CD4-positive, alpha-beta T cell treated with Interleukin-12 subunit alpha and Interleukin-12 subunit beta, for 1 hour (primary cell): ENCODE results near the gene ZBTB16.

ENCODE experiments used
- DNase-seq: peaks from one replicate; pipeline ENCODE4 v3.0.0-alpha.2; 2020

ZBTB16 gene

DNA sequence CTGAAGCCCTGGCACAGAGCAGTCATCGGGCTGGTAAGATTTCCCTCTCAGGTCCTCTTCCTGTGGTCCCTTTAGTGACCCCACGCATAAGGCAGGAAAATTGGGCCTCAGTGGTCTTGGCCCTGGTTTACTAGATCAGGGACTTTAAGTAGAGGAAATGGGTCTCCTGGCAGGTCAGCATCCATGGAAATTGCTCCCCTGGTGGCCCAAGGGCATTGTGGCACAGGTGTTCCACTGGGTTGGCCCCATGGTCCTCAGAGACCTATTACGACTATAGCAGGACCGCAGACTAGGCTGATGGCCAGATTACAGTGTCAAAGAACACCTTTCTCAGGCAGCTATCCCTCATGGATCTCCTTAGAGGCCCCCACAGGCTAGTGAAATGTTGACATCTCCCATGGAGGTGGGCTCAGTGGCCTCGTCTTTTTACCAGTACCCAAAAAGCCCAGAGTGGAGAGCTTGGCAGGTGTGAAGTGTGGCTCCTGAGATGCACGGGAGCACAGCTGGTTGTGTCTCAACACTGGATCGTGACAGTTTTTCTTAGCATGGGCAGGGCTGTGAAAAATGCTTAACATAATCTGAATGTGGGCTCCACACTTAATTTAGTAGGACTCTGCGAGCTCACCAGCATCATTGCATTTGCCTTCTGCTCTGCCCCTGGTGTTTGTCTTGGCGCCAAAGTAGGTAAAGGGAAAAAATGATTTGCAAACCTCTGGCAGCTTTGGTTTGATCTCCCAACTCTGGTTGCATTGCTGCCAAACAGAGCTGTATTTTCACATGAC, 74.2 kb downstream of the ZBTB16 start:
- no peak for DNase-seq

DNA sequence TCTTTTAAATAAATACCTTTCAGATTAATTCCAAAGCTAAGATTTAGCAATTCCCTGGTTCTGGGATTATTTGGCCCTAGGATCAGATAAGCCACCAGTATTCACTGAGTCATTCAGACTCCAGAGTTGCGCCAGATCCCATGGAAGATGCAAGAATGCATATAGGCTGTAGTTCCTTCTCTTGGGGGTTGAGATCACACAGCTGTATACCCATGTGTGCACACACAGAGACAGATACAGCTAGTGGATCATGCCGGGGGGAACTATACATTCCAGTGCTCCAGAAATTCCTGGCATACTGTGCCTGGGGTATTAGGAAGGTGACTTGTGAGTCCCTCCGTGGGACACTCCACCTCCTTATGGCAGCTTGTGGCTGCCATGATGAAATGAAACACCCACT, 75.4 kb downstream of the ZBTB16 start:
- no peak for DNase-seq

DNA sequence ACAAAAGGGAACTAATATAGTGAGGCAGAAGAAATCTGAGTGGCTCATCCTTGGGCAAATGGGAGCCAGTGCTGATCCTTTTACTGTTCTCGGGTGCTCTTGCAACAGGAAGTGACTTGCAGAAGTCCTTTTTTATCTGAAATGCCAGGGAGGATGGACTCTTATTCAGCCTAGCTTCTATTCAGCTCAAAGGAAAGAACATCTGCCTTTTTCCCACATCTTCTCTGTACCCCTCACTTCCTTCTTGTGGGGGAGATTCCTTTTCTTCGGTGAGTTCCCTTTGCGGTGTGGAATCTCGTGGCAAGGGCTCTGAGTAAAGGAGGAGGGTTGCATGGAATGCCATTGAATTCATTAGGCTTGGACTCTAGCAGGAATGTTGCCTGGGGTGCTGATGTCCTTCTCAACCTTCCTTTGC, 76.2 kb downstream of the ZBTB16 start:
- DNase-seq: no peak

DNA sequence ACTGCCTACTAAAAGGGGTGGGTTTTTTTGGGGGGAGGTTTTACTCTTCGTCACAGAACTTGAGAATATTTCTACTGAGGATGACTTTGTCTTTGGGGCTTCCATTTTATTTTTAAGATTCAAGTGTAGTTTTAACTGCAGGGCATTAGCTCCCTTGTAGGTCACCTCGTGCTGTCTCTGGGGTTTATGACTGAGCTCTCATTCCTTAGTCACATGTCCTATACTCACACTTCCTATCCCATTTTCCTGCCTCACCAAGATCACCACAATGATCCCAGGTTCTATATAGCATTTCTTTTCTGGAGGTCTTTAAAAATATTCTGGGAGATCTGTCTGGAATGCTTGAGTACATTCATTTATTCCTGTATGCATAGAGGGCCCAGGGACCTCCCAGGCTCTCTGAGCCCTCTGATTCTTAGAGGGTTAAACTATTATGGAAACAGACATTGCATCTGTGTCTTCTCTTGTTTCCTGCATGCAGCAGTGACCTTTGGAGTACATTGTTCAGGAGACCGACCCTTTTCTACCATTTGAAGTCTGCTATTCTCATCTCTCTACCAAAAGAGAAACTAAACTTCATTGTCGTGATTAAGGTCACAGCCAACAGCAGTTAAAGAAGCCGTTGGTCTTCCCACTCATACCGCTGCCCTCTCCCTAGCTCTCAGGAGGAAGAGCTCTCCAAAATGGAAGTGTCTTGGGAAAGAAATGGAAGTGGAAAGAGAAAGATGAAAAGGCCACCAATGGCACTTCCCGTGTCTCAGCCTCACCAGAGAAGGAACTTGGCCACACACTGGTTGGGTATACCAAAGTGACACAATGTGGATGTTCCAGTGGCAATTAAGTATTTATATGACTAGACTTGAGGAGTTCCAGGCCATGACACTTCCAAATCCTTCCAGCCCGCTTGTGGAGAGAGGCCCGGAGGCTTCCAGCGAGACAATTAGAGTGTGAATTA, 77.5 kb downstream of the ZBTB16 start:
- DNase-seq: no peak

DNA sequence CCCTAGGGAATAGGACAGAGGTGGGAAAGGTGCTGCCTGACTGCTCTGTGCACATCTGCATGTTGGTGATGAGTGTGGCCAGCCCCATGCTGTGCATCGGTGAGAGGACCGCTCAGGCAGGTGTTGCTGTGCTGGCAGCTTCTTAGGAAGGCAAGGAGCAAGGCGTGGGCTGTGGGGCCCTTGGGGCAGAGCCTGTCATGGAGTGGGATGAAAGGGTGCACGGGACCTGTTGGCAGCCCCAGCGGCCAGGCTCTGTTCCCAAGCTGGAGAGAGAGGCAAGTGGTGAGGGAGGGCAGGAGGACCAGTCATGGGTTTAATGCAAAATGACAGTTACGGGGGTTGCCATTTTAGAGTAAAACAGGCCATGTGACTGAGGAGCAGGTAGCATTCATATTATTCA, 78.3 kb downstream of the ZBTB16 start:
- DNase-seq: no peak

DNA sequence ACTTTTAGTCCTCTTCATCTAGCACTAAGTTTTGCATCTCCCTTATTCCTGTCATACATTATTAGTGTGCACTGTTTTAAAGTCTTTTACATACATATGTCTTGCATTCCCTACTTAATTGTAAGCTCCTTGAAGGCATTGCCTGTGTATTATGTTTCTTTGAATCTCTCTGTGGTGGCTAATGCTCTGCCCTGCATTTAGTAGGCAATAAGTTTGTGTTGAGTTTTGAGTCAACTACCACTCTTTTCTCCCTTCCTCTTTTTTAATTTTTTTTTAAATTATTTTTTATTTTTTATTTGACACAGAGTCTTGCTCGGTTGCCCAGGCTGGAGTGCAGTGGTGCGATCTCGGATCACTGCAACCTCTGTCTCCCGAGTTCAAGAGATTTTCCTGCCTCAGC, 78.9 kb downstream of the ZBTB16 start:
- no peak for DNase-seq

DNA sequence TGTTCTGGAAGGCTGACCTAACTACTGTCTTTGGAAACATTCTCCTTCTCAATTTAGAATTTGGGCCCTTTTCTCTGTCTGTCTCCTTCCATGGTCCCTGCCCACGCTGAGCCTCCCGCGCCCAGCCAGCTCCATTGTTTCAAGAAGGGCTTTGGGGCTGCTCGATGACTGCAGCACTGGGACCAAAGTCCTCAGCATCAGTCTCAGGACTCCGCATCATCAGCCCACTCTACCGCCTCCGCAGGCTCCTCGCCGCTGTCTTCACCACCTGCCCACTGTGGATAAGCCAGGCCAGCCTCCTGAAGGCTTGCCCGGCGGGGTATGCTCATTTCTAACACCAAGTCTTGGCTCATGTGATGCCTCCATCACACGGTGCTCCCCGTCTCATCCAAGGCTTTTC, 81.3 kb downstream of the ZBTB16 start:
- DNase-seq: no peak

DNA sequence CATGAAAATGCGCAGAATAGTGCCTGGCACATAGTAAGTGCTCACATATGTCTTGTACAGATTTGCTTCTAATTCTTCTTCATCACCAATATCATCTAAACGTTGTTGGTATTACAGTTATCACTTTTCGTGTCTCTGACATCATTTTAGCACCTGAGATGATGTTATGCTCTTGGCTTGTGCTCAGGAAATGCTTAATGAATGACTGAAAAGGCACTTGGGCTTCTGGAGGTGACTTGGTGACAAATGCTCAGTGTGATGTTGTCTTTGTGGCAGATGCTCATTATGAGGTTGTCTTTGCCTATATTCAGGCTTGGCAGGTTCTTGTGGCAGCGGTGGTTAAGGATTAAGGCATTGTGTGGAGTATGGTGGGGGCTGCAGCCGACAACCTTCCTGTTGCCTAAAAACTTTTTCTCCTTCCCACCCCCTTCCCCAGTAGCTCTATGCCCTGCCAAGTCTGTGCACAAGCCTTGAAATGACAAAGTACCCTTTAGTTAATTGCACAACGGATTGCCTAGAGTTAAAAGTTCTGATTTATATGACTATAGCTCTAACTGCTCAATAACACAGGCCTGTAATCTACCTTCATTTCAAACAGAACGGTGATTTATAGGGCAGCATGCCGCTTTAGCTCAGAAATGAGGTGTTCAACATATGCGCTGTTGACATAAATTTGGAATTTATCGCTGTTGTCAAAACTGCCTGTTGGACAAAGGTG, 82.5 kb downstream of the ZBTB16 start:
- no peak for DNase-seq

DNA sequence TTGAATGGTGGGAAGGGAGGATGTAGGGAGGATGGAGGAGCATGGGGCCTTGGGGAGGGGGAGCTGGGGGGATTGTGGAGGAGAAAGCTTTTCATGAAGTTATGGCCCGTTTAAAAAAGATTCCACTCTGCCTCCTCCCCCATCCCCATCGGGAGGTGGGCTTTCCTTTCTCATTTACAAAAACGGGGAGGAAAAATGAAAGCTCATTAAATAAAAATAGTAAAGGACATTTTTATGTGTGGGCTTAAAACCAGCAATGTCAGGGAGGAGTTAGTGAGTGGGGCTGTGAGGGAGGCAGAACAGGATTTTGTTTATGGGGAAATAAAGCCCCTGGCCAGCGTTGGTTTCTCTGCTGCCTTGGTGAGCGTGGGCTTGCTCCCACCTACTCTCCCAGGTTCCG, 83.2 kb downstream of the ZBTB16 start:
- no peak for DNase-seq

DNA sequence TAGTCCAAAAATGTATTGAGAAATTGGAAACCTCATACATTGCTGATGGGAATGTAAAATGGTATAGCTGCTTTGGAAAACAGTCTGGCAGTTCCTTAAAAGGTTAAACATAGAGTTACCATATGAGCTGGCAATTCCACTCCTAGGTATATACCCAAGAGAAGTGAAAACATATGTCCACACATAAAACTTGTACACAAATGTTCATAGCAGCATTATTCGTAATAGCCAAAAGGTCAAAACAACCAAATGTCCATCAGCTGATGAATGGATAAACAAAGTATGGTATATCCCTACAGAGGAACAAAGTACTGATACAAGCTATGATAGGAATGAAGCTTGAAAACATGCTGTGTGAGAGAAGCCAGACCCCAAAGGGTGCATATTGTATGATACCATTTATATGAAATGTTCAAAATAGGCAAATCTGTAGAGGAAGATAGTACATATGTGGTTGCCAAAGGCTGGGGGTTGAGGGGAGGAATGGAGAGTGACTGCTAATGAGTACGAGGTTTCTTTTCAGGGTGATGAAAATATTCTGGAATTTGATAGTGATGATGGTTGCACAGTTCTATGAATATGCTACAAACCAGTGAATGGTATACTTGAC, 85.8 kb downstream of the ZBTB16 start:
- DNase-seq: no peak

DNA sequence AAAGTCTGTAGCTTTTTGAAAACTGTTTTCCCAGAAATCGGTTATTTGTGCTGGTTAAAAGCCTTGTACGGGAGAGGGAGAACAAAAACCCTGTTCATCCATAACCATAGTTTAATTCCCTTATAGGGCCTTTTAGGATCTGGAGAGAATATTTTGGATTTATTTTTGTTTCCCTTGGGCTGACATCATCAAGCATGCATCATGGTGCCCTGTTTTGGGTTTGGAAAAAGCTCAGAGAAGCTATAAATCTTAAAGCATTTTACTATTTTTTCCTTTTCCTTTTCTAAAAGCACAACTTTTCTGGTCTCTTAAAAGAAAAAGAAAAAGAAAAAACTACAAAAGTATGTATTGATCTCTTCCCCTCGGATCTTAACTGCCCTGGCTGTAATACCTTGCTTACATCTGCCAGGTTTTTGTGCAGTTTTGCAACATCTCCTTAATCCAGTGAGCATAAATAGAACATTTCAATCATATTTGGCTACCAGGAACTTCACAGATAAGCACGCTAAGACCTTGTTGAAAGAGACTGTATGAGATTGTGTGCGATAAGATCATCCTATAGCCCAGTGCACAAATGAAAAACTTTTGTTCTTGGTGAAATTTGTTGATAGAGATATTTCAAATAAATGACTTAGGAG, 88.0 kb downstream of the ZBTB16 start:
- no peak for DNase-seq

DNA sequence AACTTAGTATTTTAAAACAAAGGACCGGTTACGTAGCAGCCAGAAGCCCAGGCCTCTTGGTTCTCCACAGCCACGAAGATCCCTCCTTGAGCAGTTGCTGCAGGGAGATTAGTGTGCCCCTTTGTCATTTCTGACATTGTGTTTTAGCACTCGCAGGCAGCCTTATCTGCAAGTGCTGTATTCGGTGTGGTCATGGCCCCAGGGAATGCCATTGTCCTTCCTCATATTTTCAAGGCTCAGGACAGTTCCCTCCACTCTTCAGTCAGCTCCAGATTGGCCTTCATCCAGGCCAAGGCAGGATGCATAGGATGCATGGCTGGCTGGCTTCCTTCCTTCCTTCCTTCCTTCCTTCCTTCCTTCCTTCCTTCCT, 88.5 kb downstream of the ZBTB16 start:
- DNase-seq: no peak

DNA sequence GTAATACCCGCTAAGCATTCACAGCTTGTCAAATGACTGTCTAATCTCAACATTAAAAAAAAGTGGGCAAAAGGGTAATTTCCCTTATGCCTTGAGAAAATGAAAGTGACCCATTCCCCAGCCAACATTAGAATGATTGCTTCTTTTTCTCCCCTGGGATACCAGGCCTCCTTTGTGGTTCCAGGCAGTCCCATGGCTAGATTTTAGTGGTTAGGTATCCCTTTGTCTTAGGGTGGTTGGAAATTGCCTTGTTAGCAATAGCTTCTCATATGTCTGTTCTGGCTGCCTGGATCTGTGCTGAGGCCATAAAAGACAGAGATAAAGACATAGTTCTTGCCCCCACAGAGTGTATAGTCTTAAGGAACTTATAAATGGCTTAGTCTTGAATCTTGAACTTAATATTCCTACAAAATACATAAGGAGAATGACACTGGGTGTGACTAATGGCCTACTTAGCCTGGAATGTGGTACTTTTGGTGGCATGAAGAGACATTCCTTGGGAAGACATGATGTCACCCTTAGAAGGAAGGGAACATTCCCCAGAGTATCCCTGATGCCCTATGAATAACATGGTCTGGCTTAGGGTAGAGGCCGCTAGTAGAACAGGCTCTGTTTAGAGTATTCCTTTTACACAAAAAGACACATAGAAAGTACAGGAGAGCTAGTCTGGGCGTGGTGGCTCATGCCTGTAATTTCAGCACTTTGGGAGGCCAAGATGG, 90.3 kb downstream of the ZBTB16 start:
- no peak for DNase-seq

DNA sequence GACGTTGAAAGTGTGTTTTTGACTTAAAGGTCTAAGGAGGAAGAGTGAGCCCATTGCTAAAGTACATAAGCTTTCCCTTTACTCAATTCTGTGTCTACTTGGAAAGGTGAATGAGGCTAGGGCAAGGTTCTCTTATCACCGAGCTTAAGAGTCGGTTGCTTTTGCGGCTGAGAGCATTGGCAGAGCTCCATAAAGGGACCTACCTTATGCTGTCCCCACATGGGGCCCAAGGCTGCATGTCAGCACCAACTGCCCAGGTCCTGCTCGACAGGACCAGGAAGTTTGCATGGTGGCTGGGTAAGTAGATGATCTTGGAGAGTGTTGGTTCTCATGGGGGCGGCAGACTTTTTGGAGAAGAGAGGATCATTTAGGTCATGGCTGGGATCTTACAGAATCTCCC, 91.2 kb downstream of the ZBTB16 start:
- no peak for DNase-seq

DNA sequence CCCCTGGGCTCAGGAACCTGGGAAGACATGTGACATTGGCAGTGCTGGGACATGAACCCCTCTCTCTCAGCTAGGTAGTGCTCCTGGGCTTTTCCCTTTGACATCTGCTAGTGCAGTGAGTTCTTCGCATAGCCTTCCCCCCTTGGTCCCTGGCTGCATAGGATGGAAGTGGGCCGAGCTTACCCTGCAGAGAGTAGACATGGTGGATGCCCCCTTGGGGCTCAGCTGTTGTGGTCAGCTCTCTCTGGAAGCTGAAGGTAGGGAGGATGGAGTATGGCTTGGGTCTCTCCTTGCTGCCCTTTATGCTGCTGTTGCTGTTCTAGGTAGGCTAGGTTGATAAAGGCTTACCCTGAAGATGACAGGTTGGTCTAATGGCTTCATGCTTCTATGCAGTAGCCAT, 92.1 kb downstream of the ZBTB16 start:
- no peak for DNase-seq

DNA sequence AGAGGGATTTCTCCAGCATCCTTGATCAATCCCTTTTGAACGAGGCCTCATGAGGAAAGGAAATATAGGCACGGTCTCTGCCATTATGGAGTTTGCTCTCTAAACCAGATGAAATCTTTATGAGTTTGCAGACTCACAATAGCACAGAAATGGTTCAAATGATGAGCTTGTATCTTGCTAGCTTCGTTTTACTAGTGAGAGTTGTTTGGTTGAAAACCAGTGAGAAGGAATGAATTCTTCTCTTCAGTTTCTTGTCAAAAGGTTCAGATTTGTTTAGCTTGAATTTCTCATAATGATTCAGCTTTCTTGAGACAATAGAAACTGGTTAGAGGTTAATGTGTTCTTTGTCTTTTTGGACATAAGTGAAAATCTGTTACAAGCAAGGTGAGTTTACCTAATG, 92.7 kb downstream of the ZBTB16 start:
- DNase-seq: no peak

DNA sequence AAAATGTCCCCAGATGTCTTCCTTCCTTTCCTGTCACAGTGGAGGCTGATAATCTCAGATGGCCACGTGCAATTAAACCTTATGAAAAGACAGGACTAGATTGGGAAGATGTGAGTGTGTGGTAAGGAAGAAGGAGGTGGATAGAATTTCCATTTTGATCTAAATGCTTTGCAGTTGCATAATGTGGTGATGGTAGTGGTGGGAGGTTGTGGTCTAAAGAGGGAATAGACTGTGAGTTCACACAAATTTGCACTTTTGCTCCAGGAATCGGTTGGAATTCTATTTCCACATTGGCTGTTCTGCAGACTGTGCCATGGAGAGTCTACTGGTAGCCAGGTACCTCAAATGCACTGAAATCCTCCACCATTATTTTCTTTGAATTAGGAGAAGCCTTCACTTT, 93.3 kb downstream of the ZBTB16 start:
- DNase-seq: no peak

DNA sequence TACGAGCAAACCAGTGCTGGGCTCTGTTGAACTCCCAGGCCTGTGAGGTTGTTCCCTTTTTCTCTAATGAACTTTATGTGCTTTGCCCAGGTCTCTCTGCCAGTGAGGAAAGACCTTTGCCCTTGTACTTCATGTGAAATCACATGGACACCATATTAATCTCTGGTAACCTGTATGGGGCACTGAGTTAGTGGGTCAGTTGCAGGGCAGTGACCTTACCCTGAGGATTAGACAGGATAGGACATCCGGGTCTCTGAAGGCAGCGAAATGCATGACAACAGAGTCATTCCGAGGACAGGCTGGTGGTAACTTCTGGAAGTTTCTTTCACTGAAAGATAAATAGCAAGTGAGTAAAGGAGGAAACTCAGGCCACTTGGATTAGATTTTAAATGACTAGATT, 93.7 kb downstream of the ZBTB16 start:
- no peak for DNase-seq

DNA sequence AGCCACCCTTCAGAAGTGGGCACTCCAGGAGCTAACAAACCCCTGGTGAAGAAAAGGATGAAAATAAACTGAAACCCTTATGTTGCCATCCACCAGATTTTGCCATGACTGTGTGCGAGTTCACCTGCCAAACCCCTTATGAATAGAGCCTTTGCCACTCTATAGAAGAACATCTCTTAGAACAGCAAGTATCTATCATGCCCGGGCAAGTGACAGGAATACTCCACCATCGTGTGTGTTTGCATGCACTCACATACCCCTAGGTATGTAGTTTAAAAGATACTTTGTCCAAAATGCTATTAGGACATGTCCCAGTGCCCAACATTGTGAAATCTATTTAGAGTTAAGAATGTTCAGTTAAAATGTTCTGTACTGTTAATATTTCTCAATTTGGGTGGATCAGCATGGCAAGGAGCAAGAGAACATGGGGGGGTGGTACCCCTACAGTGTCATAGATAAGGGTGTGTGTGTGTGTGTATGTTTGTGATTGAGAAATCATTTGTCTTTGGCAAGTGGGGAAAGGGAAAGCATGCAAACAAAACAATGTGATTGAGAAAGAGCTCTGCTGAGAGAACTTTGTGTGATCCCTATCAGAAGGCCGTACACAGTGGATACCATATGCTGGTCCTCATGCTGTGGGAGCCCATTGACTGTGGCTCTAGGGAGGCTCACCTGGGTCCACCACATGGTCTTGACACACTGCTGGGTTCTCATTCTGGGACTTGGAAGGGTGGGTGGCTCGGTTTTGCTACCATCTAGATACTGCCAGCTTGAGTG, 94.9 kb downstream of the ZBTB16 start:
- DNase-seq: no peak

DNA sequence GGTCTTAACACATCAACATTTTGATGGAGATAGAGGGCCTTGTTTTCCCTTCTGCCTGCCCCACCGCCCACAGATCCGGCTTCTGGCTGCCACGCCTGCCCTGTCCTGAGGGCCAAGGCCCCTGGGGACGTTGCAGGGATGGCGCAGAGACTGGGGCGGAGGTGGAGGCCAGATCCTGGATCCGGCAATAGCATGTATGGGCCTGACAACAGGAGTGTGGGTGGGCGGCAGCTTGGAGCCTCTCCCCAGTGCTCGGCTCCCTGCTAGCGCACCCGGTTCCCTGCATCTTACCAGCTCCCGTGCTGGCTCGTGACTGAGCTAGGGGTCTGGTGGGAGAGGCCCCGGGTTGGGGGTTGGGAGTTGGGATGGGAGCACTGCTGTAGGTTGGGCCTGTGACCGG, 95.6 kb downstream of the ZBTB16 start:
- DNase-seq: no peak

DNA sequence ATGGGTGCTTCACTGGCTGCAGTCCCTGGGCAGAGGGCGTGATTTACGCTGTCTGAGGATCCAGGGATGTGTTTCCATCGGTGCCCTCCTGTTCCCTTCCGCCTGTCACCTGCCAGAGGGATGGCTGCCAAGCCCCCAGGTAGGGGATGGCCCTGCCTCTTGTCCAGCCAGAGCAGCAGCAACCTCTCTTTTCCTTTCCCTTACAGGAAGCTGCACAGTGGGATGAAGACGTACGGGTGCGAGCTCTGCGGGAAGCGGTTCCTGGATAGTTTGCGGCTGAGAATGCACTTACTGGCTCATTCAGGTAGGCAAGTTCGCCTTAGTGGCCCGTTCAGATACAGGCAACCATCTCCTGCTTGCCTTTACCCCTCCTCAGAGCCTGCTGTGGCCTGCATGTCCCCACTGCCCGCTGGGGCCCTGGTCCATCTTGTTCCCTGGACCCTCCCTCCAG, 96.6 kb downstream of the ZBTB16 start:
- DNase-seq: no peak
